NCI-H2171 (cell line): ENCODE measurements around the gene HAS3.
"Not testable (repeated sequence)": the region's sequence is repeated elsewhere in the genome, so short reads cannot be mapped to it uniquely, and the experiment has no call there.

Experiments
- DNase-seq: peaks from one replicate; lab custom pipeline; 2025; lab: John Stamatoyannopoulos, UW

HAS3 gene

GRCh38 chr16:69149621-69150020 is 44.2 kb downstream of the HAS3 start:
- DNase-seq: not testable (repeated sequence)

- peak; percentile 48 for DNase-seq
Measured at GRCh38 chr16:69150146-69150865, 44.9 kb downstream of the HAS3 start.

- no peak for DNase-seq
Measured at GRCh38 chr16:69157196-69157595, 51.7 kb downstream of the HAS3 start.

GRCh38 chr16:69160192-69160591 is 54.7 kb downstream of the HAS3 start:
- DNase-seq: no peak

GRCh38 chr16:69165584-69165983 is 60.1 kb downstream of the HAS3 start:
- DNase-seq: no peak

- no peak for DNase-seq
Measured at GRCh38 chr16:69166221-69166833, 60.9 kb downstream of the HAS3 start.

GRCh38 chr16:69166946-69167930 is 61.8 kb downstream of the HAS3 start:
- DNase-seq: no peak
